Activated CD4-positive, alpha-beta T cell treated with anti-CD3 and anti-CD28 coated beads for 24 hours (primary cell): ENCODE measurements around the gene RANBP17.

Experiments
- DNase-seq, 2 donors: peaks; one replicate each; pipeline ENCODE4 v3.0.0-alpha.2; 2020; ENCODE audit warnings: low read depth in 2 of 2

Gene RANBP17

GRCh38 chr5:171092194-171092593, 230.4 kb downstream of the RANBP17 start:
- DNase-seq: no peak

GRCh38 chr5:171093598-171093997, 231.8 kb downstream of the RANBP17 start:
- DNase-seq: no peak

GRCh38 chr5:171094356-171094755, 232.5 kb downstream of the RANBP17 start:
- DNase-seq: no peak

GRCh38 chr5:171102877-171103610, 241.2 kb downstream of the RANBP17 start:
- DNase-seq: no peak

GRCh38 chr5:171107669-171108068, 245.9 kb downstream of the RANBP17 start:
- DNase-seq: no peak

DNA sequence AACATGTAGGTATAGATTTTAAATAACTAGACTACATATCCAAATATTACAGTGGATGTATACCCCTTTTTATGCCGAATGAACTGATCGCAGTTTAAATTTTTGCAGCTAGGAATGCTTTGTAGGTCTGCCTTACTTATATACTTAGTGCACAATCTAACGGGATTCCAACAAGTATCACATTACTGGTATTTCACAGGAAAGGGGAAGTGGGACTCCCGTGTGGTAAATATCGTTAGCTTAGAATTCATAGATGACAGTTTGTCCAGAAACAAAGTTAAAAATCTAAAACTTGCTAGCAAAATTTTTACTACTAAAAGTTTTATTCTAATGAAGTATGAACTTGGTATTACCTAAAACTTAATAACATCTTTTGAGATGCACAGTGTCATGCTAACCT, 253.7 kb downstream of the RANBP17 start:
- DNase-seq: no peak

DNA sequence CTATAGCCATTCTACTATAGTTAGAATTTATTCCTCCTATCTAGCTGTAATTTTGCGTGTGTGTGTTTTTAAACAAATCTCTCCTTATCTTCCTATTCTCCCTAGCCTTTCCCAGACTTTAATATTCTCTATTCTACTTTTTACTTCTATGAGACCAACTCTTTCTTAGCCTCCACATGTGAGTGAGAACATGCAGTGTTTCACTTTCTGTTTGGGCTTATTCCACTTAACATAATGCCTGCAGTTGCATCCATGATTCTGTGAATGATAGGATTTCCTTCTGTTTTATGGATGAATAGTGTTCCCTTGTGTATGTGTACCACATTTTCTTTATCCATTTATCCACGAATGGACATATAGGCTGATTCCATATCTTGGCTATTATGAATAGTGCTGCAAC, 254.9 kb downstream of the RANBP17 start:
- DNase-seq: no peak

DNA sequence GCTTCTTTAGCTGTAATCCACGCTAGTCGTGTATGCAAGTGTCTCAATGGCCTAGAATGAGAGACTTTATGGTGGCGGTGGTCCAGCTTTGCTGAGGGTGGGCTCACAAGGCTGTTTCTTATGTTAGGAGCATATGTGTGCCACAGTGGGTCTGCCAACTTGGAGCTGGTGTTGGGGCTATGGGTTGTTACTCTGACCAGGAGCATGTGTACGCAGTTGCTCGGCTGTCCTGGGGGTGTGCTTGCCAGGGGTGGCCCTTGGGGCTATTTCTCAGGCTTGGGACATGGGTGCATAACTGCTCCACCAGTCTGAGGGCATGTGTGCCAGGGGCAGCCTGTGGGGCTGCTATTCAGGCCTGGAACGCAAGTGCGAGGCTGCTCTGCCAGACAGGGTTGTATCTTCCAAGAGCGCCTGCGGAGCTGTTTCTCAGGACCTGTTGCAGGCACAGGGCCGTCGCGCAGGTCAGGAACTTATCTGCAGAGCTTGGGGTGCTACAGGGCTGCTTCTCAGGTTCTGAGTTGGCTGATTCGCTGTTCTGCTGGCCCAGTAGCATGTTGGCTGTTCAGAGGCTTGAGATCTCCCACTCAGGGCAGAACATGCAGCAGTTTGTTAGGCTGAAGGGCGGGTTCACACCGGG, 259.3 kb downstream of the RANBP17 start:
- no peak for DNase-seq

DNA sequence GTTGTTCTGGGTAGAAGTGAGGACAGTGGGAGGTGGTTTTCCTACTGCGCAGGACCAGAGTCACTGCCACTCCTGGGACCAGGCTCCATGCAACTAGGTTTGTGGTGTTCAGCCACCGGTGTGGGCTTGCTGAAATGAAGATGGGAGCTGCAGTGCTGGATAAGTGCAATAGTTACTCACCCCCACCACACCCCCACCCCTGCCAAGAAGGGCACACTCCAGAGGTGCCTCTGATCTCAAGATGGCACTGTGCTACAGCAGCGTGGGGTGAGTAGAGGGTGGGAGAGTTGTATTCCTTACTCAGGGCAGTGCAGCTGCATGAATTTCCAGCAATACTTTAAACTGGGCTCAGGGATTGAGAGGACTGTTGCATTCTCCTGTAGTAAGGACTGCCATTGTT, 259.8 kb downstream of the RANBP17 start:
- no peak for DNase-seq

DNA sequence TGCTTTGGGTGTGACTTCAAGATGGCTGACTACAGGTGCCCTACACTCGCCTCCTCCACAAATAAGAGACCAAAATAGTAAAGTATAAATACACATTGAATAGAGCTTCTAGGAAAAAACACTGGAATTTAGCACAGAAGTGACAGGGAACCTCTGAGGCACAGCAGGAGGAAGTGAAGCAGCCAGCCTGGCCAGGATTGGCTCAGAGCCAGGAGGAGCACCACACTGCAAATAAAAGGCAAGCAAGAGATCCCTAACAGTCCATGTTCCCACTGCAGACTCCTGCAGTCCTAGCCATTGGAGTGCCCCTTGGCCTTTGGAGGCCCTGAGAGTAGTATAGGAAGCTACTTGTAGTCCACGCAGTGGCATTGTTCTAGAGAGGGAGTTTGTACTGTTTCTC, 260.6 kb downstream of the RANBP17 start:
- no peak for DNase-seq

DNA sequence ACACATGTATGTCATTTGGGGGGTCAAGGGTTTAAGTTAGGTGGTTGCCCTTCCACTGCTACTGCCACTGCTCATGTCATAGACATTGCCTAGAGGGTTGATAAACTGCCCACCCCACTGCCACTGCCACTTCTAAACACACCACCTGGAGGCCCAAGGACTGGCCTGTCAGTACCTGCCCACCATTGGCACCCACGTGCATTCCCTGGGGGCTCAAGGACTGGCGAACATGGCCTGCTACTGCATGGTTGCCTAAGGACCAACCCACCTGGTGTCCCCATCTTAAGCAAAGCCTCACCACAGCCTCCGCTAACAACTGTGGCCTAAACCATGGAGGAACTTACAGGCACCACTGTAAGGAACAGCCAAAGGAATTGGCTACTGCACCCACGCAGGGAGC, 261.6 kb downstream of the RANBP17 start:
- no peak for DNase-seq

DNA sequence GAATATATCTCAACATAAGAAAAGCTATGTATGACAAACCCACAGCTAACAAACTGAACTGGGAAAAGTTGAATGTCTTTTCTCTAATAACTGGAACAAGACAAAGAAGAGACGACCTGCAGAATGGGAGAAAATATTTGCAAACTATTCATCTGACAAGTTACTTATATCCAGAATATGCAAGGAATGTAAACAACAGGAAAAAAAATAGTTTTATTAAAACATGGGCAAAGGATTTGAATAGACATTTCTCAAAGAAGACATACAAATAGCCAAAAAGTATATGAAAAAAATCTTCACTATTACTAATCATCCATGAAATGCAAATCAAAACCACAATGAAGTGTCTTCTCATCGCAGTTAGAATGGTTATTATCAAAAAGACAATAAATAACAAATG, 265.5 kb downstream of the RANBP17 start:
- no peak for DNase-seq

GRCh38 chr5:171128136-171128535, 266.3 kb downstream of the RANBP17 start:
- no peak for DNase-seq

GRCh38 chr5:171129308-171129707, 267.5 kb downstream of the RANBP17 start:
- DNase-seq: no peak

- no peak for DNase-seq
Measured at GRCh38 chr5:171131497-171131896, 269.7 kb downstream of the RANBP17 start.

DNA sequence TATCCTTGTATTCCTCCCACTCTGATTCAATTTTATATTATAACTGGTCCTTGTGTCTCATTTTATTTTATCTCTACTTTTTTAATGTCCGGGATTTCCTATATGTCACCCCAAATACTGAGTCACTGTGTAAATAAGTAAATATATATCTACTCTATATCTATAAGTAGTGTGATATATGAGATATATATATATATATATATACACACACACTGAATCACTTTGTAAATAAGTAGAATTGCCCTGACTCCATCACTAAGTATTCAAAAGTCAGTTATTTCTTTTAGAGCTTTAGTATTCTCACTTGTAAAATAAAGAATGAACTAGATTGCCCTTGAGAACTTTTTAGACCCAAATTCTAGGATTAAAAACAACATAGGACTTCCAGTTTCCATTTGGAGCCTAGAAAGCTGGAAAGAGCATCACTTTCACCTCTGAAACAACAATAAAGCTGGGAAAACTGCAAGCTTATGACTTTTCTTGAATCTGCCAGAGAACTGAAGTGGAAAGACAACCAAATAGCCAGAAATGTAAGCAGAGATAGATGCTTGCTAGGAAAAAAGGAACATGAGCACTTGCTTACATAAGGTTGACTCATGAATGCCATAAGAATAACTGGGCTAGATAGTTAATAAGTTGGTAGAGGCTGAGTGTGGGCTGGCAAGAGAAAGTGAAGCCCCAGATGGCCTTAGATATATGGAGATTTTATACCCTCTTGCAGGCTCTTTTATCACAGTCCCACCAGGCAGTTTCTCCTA, 276.1 kb downstream of the RANBP17 start:
- DNase-seq: no peak

GRCh38 chr5:171139227-171139626, 277.4 kb downstream of the RANBP17 start:
- DNase-seq: no peak

- DNase-seq: no peak
Measured at GRCh38 chr5:171142617-171143016, 280.8 kb downstream of the RANBP17 start.

GRCh38 chr5:171143171-171143570, 281.4 kb downstream of the RANBP17 start:
- no peak for DNase-seq

- DNase-seq: no peak
Measured at GRCh38 chr5:171143926-171144325, 282.1 kb downstream of the RANBP17 start.

DNA sequence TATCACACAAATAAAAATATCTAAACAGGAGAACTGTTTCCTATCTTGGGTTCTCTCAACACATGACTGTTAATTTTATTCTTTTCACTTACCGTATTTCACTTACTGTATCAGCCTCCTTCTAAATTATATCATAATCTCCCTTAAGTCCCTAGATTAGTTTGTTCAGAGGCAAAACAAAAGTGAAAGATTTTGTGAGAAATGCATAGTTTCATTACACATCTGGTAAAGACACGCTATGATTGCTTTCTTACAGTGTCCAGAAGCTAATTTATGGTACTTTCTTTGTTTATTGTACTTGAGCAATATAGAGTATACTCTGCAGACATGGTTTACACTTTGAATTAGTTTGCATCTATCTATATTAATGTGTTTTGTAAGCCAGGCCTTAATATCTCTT, 287.5 kb downstream of the RANBP17 start:
- DNase-seq: no peak

DNA sequence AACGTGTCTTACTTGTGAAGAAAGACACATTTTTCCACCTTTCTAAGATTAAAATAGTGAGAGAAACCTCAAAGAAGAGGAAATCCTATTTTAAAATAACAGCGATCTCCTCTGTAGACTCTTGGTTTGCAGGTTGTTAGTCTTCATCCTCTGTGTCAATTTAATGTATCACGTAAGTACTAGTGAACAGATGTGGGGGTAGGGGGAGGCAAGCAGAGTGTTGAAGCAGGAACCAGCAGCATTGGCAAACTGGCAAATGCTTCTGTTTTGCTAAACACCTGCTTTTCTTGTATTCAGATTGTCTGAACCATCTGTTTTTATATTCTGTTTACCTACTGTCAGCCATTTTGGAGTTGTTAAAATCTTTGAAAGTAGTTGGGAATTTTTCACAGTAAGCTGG, 288.0 kb downstream of the RANBP17 start:
- DNase-seq: no peak

DNA sequence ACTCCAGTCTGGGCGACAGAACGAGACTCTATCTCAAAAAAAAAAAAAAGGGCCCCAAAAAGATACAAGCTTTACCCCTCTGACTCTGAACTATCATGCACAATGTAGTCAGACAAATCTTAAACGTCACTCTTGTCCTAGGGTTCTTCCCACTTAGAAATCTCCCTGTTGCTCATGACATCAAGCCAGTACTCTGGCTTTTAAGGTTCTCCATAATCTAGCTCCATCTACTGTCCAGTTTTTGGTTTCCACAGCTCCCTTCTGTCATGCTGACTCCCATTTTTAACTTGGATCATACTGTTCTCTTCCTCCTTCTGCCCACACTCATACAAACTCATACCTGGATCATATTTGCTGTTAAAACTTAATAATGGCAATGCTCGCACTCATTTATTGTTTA, 290.6 kb downstream of the RANBP17 start:
- no peak for DNase-seq
